IPS-11a (cell line): ENCODE data around the gene MEGF10.

Source experiments
- H3K4me3 ChIP-seq: one replicate; pipeline ENCODE4 v1.5.1; 2013; ENCODE audit warnings: low read depth, low read length, control low read depth

Gene MEGF10

GRCh38 chr5:127431977-127432585 is 141.5 kb downstream of the MEGF10 start:
- no peak overlapping the region for H3K4me3 ChIP-seq

DNA sequence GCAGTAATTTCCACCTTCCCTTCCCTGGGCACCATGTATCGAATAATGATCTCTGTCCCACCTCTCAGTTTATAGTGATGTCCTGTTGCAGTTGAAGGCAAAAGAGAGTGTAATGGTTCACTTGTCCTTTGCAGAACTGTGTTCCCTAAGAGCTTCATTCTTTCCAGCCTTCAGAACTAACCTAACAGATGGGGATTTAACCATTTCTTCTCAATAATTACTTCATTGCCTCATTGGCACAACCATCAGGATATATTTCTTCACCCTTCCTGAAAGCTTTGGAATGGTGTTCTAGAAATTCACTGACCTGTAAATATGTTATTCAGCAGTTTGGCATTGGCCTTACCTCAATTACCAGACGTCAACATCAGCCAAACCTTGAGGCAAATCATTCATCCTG is 142.9 kb downstream of the MEGF10 start:
- no peak overlapping the region for H3K4me3 ChIP-seq

DNA sequence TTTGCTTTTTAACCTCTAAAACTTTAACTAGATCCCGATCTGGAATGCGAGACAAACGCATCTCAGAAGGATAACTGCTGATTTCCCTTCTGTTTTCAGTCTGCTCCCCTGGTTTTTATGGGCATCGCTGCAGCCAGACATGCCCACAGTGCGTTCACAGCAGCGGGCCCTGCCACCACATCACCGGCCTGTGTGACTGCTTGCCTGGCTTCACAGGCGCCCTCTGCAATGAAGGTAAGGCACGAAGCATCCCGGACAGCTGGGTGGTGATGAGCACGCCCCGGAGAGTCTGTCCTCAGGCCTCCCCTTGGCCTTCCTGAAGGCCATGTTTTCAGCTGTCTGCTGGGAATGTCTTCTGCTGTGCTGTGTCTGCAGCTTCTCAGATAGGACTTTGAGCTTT is 144.0 kb downstream of the MEGF10 start:
- no peak overlapping the region for H3K4me3 ChIP-seq

GRCh38 chr5:127435821-127436220 is 145.2 kb downstream of the MEGF10 start:
- no peak overlapping the region for H3K4me3 ChIP-seq

DNA sequence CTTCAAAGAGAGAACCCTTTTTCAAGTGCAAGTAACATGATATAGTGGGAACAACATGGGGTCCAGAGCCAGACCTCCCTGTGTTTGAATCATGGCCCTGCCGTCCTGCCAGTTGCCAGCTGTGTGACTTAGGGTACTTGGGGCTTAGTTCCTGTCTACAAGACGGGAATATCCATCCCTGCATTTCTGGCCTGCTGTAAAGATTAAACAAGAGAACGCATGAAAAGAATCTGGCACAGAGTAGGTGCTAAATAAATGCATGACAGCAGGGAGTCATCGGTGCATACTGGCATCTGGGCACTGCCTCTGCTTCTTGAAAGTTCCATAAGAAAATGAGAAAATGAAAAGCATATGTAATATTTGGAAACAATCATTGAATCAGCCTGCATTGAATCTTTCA is 149.0 kb downstream of the MEGF10 start:
- no peak overlapping the region for H3K4me3 ChIP-seq

- no peak overlapping the region for H3K4me3 ChIP-seq
Measured at GRCh38 chr5:127440831-127441230, 150.2 kb downstream of the MEGF10 start.

GRCh38 chr5:127441799-127442484 is 151.3 kb downstream of the MEGF10 start:
- H3K4me3 ChIP-seq = no peak overlapping the region

GRCh38 chr5:127444171-127444570 is 153.6 kb downstream of the MEGF10 start:
- no peak overlapping the region for H3K4me3 ChIP-seq

- H3K4me3 ChIP-seq = no peak overlapping the region
Measured at GRCh38 chr5:127445328-127445727, 154.7 kb downstream of the MEGF10 start.

DNA sequence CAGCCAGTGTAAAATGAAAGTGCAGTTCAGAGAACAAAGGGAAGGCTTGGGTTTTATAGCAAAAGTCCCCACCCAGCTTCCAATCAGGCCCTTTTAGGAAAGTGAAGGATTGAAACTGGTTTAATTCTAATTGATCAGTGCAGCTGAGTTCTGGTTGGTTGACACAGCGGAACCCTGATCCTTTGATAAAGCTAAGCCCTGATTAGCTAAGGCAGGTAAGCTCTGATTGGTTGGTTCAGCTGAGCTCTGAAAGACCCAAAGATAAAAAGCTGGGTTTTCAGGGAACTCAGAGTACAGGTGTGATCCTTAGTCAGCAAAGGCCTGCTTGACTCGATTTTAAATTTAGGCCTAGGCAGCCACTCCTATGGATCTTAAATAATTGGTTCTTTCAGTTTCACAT is 156.0 kb downstream of the MEGF10 start:
- H3K4me3 ChIP-seq = no peak overlapping the region

DNA sequence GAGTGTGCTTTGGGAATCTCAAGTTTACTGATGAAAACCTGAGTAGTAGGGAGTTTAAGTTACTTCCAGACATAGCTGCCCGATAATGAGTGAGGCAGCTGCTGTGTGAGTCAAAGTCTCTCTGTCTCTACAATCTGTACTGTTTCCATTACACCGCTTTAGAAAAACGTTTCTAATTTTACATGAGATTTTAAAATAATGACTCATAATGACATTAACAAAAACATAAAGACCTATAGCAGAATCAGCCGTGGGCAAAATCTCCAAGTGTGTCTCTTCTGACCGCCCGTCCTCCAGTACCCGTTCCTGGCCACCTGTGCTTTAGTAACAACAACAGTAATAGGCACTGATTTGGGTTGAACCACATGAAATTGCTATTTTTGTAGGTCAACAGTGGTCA is 157.2 kb downstream of the MEGF10 start:
- no peak overlapping the region for H3K4me3 ChIP-seq

GRCh38 chr5:127450046-127450445 is 159.4 kb downstream of the MEGF10 start:
- H3K4me3 ChIP-seq = no peak overlapping the region

GRCh38 chr5:127451096-127451495 is 160.5 kb downstream of the MEGF10 start:
- H3K4me3 ChIP-seq = no peak overlapping the region

DNA sequence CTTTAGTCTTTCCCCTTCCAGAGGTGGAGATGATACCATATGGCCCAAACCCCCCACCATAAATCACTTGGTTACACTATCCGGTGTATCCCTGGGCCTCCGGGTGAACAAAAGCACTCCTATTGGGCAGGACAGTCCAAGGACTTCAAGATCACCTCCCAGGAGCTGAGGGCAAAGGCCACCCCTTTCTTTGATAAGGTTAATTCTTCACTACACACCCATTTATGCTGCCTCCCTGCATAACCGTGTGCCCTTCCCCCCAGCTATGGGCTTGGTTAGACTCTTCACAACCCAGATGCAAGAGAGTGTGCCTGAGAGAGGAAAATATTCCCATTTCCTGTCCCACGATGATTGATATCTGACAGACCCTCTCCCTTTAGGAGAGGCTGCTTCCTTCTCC is 162.0 kb downstream of the MEGF10 start:
- H3K4me3 ChIP-seq = no peak overlapping the region

DNA sequence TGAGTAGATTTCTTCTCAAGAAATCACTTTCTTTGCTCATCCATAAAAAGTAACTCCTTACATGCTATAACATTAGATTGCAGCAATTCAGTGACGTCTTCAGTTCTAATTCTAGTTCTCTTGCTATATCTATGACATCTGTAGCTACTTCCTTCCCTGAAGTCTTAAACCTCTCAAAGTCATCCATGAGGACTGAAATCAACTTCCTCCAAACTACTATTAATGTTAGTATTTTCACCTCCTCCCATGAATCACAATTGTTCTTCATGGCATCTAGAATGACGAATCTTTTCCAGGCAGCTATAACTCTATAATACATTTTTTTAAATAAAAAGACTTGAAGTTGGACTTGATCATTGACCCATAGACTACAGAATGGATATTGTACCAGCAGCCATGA is 180.6 kb downstream of the MEGF10 start:
- no peak overlapping the region for H3K4me3 ChIP-seq

GRCh38 chr5:127472700-127473099 is 182.1 kb downstream of the MEGF10 start:
- no peak overlapping the region for H3K4me3 ChIP-seq

DNA sequence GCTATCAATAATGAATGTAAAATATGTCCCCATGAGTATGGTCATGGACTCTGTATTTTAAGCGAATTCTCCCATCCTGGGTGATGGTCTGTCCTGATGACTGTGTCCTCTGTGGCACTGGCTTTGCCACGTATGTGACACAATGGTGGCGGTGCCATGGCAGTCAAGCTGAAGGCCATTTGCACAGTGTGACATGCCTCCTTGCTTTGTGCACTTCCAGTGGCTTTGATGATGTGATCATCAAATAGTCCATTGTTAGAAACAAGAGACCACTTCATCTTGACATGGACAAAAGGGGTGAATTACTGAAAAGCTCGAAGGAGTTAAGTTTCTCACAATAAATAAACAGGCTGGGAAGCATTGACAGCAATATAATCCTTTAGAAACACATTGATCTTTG is 195.9 kb downstream of the MEGF10 start:
- no peak overlapping the region for H3K4me3 ChIP-seq

DNA sequence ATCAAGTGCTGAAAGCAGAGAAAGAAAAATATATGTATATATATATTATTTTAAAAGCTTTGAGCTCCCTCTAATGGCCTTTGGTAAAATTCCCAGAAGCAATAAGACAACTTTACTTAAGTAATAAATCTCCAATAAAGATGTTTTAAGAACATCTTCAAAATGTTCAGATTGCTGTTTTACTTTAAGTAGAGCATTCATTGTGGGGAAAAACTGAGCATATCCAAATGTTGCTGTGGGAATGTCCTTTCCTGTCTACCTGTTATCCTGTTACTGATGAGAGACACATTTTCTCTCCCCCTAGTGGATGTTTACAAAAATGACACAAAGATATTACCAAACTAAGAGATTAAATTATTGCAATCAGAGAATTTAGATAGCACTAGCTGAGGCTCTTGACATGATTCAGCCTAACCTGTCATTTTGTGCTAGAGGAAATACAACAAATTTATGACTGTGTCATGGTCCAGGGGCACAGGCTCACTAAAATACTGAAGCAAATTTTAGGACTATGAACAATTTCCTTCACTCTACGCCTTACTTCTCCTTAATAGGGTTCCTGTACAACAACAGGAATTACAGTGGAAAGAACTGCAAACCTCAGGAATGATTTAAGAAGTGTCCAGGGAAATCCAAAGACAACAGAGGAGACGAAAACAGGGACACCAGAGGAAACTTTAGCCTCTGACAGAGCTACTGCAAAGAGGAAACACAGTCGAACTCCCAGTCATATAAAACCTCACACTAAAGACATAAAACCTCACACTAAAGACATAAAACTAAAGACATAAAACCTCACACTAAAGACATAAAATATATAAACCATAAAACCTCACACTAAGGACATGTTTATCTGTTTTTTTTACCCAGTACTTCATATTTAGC is 202.5 kb downstream of the MEGF10 start:
- no peak overlapping the region for H3K4me3 ChIP-seq

DNA sequence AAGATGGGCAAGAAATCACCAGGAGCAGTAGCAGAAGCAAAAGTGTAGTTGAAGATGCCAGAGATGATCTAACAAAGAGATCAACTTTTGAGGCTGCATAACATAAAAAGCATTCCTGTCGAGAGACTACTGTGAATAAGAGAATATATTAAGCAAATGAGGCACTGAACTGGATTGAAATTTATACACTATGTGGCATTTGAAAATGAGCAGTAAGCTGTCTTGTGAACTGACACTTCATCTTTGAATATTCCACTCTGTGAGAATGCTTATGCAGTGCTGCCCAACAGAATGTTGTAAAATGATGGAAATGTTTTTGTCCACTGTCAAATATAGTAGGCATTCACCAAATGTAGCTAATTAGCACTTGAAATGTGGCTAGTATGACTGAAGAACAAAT is 208.0 kb downstream of the MEGF10 start:
- no peak overlapping the region for H3K4me3 ChIP-seq

GRCh38 chr5:127505905-127506304 is 215.3 kb downstream of the MEGF10 start:
- H3K4me3 ChIP-seq = no peak overlapping the region

DNA sequence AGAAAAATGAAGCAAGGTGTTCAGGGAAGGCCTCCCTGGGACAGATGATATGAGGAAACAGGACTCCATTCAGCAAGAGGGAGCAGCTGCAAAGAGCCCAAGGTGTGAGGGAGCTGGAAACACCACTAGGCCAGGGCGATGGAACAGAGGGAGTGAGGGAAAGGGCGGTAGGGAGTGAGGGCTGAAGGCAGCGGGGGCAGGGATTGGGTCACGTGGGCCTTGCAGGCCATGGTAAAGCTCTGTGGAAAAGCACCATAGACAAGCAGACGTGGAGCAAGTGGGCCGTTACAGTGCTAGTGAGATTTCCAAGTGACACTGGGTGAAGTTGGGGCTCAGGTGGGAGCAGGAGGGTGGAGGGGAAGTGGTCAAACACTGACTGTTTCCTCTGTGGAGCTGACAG is 216.0 kb downstream of the MEGF10 start:
- no peak overlapping the region for H3K4me3 ChIP-seq
